ENCODE data around the gene NPPA. TPM values are rescaled to one million over a fixed set of nuclear protein-coding genes. Genes with fewer than 3 reads are reported as not detected.

Gene NPPA
- total RNA-seq, 2 experiments from 2014 or later = not detected

DNA sequence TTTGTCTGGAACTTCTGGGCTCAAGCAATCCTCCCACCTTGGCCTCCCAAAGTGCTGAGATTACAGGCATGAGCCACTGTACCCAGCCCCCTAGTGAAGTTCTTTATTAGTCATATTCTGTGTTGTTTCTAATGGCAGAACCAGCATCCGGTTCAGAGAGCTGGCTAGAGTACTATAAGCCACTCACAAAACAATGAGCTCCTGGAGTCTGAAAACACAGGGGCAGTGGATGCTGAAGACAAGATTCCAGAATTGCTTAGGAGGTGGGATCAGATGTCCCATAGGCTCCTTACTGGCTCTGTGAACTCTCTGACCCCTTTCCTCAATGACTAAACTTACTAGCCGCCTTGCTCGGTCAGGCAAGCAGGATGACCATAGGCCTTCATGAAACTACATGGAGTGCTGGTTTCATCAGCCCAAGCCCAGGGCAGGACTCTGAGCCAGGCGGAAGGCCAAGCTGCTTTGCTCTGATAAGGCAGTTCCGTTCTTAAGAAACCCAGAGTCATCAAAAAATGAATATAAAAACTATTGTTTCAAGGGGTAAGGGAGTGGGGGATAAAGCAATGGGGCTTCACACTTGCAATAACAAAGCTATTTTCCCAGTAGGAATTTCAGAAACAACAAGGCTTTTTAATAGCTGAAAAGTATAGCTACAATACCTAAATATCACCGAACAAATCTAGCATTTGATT, 49.9 kb downstream of the NPPA start:
- no peaks in the 10 kb centered on the region for H3K27me3 Mint-ChIP-seq
- peaks cover 37% of the 10 kb centered on the region for H3K36me3 Mint-ChIP-seq (ENCODE audit: low read depth)
- POLR2A ChIA-PET = interaction anchor here (1.1 kb wide), 1 partner anchor 110 kb away, joined by 4 read pairs; no protein-coding TSS in a partner anchor
- no peak for DNase-seq
- H3K4me1 Mint-ChIP-seq = peaks cover 14% of the 10 kb centered on the region
- H3K9me3 Mint-ChIP-seq = no peaks in the 10 kb centered on the region
- CTCF ChIA-PET = interaction anchor here (1.9 kb wide), 1 partner anchor 12 kb away, joined by 5 read pairs; no protein-coding TSS in a partner anchor
- H3K4me3 Mint-ChIP-seq = no peak overlapping the region
- no peak overlapping the region for H3K27ac Mint-ChIP-seq

DNA sequence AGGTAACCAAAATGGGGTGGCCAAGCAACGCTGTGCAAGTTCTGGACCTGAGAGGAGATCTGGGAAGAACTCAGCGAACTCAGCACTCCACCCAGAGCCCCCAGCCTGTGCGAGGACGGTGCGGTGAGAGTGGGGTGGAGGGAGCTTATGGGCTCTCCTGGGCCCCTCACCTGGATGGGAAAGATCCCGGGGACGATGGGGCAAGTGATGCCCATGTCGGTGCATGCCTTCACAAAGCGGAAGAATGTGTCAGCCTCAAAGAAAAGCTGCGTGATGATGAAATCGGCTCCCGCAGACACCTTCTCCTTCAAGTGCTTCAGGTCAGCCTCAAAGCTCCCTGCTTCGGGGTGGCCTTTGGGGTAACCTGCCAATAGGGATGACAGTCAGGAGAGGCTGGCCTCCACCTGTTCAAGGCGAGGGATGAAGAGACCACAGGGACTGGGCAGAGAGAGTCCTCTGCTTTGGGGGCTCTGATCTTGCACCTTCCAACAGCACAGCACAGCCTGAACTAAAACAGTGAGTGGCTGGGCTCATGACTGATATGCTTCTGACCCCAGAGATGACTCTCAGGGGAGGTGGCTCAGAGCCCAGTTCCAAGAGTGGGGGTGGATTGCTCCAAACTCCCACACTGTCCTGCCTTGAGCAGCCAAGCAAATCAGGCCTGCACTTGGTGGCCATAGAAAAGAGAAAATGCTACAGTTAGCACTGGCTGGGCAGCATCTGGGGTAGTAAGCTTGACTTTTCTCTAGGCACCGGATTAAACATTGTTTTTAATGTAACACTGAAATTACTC, 51.4 kb downstream of the NPPA start:
- Mint-ChIP-seq H3K27me3 (no peaks in the 10 kb centered on the region), H3K4me1 (peaks cover 2% of the 10 kb centered on the region), H3K36me3 (ENCODE audit: low read depth) (peaks cover 38% of the 10 kb centered on the region), H3K9me3 (no peaks in the 10 kb centered on the region), H3K4me3 (no peak overlapping the region), H3K27ac (no peak overlapping the region)
- no peak for DNase-seq
- CTCF ChIA-PET = interaction anchor here (1.9 kb wide), 1 partner anchor 11 kb away, joined by 5 read pairs; no protein-coding TSS in a partner anchor
- POLR2A ChIA-PET = interaction anchor here (1.4 kb wide), 1 partner anchor 113 kb away, joined by 6 read pairs; no protein-coding TSS in a partner anchor

Other genes starting within 250 kb of the NPPA start
- gene FBXO2, start 193.4 kb downstream of the NPPA start, total RNA-seq = 1 to 10 TPM; 1.4 to 1.8 TPM
- 10 to 100 TPM; 30.4 to 32.4 TPM for gene FBXO44, start 192.9 kb downstream of the NPPA start, total RNA-seq
- gene FBXO6, start 183.6 kb downstream of the NPPA start, total RNA-seq = 10 to 100 TPM; 37.1 to 37.7 TPM
- gene MAD2L2, start 166.6 kb downstream of the NPPA start, total RNA-seq = 10 to 100 TPM; 59.2 to 63.1 TPM
- gene DRAXIN, start 156.1 kb downstream of the NPPA start, total RNA-seq = under 1 TPM; 0.60 TPM
- 10 to 100 TPM; 52.7 to 57.3 TPM for gene AGTRAP, start 111.6 kb downstream of the NPPA start, total RNA-seq
- gene C1orf167, start 85.6 kb downstream of the NPPA start, total RNA-seq = under 1 TPM in 1 of 2 experiments, not detected in 1; 0.25 TPM
- gene MTHFR, start 41.8 kb downstream of the NPPA start, total RNA-seq = 10 to 100 TPM; 29.4 to 32.2 TPM
- gene CLCN6, start 41.6 kb downstream of the NPPA start, total RNA-seq = 10 to 100 TPM; 18.8 to 19.5 TPM
- not detected for gene NPPB, start 11.2 kb upstream of the NPPA start, total RNA-seq
- gene KIAA2013, start 78.6 kb upstream of the NPPA start, total RNA-seq = 10 to 100 TPM; 41.5 to 41.9 TPM
- 10 to 100 TPM; 15.7 to 16.5 TPM for gene PLOD1, start 86.9 kb upstream of the NPPA start, total RNA-seq
- gene MFN2, start 132.7 kb upstream of the NPPA start, total RNA-seq = 10 to 100 TPM; 51.4 to 52.1 TPM
- gene MIIP, start 171.7 kb upstream of the NPPA start, total RNA-seq = 10 to 100 TPM; 98.3 to 98.6 TPM
- 10 to 100 TPM; 32.9 to 34.3 TPM for gene TNFRSF8, start 215.5 kb upstream of the NPPA start, total RNA-seq